ENCODE results near the gene CALHM1.

Gene CALHM1

DNA sequence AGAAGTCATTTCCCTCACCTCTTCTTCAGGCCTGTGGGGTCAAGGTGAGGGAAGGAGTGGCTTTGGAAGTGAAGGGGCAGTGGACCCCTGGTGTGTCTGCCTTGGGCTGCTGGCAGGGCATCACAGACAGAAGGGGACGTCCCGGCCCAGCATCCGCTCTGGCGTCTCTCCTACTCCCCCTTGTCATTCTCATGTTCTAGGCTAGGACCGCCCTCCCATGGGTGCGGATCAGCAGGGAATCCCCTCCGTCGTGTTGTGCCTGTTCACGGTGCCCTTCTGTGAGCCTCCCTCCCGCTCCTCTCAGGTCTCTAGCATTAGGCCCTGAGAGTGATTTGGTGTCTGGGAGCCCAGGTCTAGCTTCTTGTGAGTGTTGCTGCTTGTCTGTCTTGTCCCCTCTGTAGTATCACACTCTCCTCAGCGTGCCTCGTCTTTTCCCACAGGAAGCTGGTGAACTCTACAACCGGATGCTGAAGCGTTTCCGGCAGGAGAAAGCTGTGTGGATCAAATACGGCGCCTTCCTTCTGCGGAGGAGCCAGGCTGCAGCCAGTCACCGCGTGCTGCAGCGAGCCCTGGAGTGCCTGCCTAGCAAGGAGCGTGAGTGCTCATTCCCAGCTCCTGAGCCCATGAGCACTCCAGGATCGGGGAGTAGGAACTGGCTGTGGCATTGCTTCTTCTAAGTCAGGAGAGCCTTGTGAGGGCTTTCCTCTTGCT is 15.1 kb downstream of the CALHM1 start:
- H3K4me1 ChIP-seq (ENCODE audit: control insufficient read depth, insufficient read depth, low read length) = no peaks in the 10 kb centered on the region
- no peak overlapping the region for H3K27ac ChIP-seq (ENCODE audit: low read depth, low read length)
- H3K9me3 ChIP-seq (ENCODE audit: control insufficient read depth, insufficient read depth, low read length) = no peaks in the 10 kb centered on the region
- H3K27me3 ChIP-seq (ENCODE audit: control insufficient read depth, insufficient read depth, low read length) = no peaks in the 10 kb centered on the region
- no peak overlapping the region for H3K4me3 ChIP-seq (ENCODE audit: low read depth, low read length)
- H3K36me3 ChIP-seq (ENCODE audit: control insufficient read depth, insufficient read depth, low read length) = peaks cover 92% of the 10 kb centered on the region
- H3K9ac ChIP-seq (ENCODE audit: low read depth, low read length) = no peak overlapping the region

- Histone ChIP-seq H3K36me3 (ENCODE audit: control insufficient read depth, insufficient read depth, low read length) (peaks cover 97% of the 10 kb centered on the region), H3K27me3 (ENCODE audit: control insufficient read depth, insufficient read depth, low read length) (no peaks in the 10 kb centered on the region), H3K27ac (ENCODE audit: low read depth, low read length) (no peak overlapping the region), H3K9ac (ENCODE audit: low read depth, low read length) (no peak overlapping the region), H3K4me3 (ENCODE audit: low read depth, low read length) (no peak overlapping the region), H3K9me3 (ENCODE audit: control insufficient read depth, insufficient read depth, low read length) (no peaks in the 10 kb centered on the region), H3K4me1 (ENCODE audit: control insufficient read depth, insufficient read depth, low read length) (no peaks in the 10 kb centered on the region)
Measured at GRCh38 chr10:103442031-103442461, 16.7 kb downstream of the CALHM1 start.

- Histone ChIP-seq H3K27ac (ENCODE audit: low read depth, low read length) (no peak overlapping the region), H3K4me1 (ENCODE audit: control insufficient read depth, insufficient read depth, low read length) (no peaks in the 10 kb centered on the region), H3K4me3 (ENCODE audit: low read depth, low read length) (no peak overlapping the region), H3K27me3 (ENCODE audit: control insufficient read depth, insufficient read depth, low read length) (no peaks in the 10 kb centered on the region), H3K9me3 (ENCODE audit: control insufficient read depth, insufficient read depth, low read length) (no peaks in the 10 kb centered on the region), H3K9ac (ENCODE audit: low read depth, low read length) (no peak overlapping the region), H3K36me3 (ENCODE audit: control insufficient read depth, insufficient read depth, low read length) (peaks cover 98% of the 10 kb centered on the region)
Measured at GRCh38 chr10:103441611-103442010, 17.1 kb downstream of the CALHM1 start.

- H3K9me3 ChIP-seq (ENCODE audit: control insufficient read depth, insufficient read depth, low read length) = no peaks in the 10 kb centered on the region
- peaks cover 98% of the 10 kb centered on the region for H3K36me3 ChIP-seq (ENCODE audit: control insufficient read depth, insufficient read depth, low read length)
- H3K9ac ChIP-seq (ENCODE audit: low read depth, low read length) = no peak overlapping the region
- H3K4me1 ChIP-seq (ENCODE audit: control insufficient read depth, insufficient read depth, low read length) = no peaks in the 10 kb centered on the region
- no peaks in the 10 kb centered on the region for H3K27me3 ChIP-seq (ENCODE audit: control insufficient read depth, insufficient read depth, low read length)
- H3K4me3 ChIP-seq (ENCODE audit: low read depth, low read length) = no peak overlapping the region
- no peak overlapping the region for H3K27ac ChIP-seq (ENCODE audit: low read depth, low read length)
Measured at GRCh38 chr10:103441206-103441605, 17.5 kb downstream of the CALHM1 start.

- Histone ChIP-seq H3K9me3 (ENCODE audit: control insufficient read depth, insufficient read depth, low read length) (no peaks in the 10 kb centered on the region), H3K4me3 (ENCODE audit: low read depth, low read length) (no peak overlapping the region), H3K27me3 (ENCODE audit: control insufficient read depth, insufficient read depth, low read length) (no peaks in the 10 kb centered on the region), H3K9ac (ENCODE audit: low read depth, low read length) (no peak overlapping the region), H3K36me3 (ENCODE audit: control insufficient read depth, insufficient read depth, low read length) (peaks cover 98% of the 10 kb centered on the region), H3K4me1 (ENCODE audit: control insufficient read depth, insufficient read depth, low read length) (no peaks in the 10 kb centered on the region), H3K27ac (ENCODE audit: low read depth, low read length) (peak overlapping the region; percentile 19)
Measured at GRCh38 chr10:103440416-103440815, 18.3 kb downstream of the CALHM1 start.

DNA sequence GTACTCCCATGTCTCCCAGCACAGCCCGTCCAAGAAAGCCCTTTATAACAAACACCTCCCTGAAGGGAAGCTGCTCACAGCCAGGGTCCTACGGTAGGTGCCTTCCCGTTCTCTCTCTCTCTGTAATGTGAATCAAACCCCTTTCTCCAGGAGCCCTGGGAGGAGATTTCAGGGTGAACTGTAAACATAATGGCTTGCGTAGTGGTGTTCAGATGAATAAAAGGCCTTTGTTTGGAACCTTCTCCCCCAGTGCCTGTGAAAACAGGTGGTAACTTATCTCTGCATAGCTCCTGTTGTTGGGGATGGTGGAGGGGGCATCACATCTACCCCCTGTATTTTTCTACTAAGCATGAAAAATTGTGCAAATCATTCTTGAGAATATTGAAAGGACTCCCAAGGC is 18.9 kb downstream of the CALHM1 start:
- Histone ChIP-seq H3K27ac (ENCODE audit: low read depth, low read length) (peak overlapping the region; percentile 19), H3K36me3 (ENCODE audit: control insufficient read depth, insufficient read depth, low read length) (peaks cover 98% of the 10 kb centered on the region), H3K4me1 (ENCODE audit: control insufficient read depth, insufficient read depth, low read length) (no peaks in the 10 kb centered on the region), H3K9ac (ENCODE audit: low read depth, low read length) (no peak overlapping the region), H3K4me3 (ENCODE audit: low read depth, low read length) (no peak overlapping the region), H3K9me3 (ENCODE audit: control insufficient read depth, insufficient read depth, low read length) (no peaks in the 10 kb centered on the region), H3K27me3 (ENCODE audit: control insufficient read depth, insufficient read depth, low read length) (no peaks in the 10 kb centered on the region)

GRCh38 chr10:103433858-103434257 is 24.8 kb downstream of the CALHM1 start:
- Histone ChIP-seq H3K9me3 (ENCODE audit: control insufficient read depth, insufficient read depth, low read length) (no peaks in the 10 kb centered on the region), H3K27ac (ENCODE audit: low read depth, low read length) (no peak overlapping the region), H3K36me3 (ENCODE audit: control insufficient read depth, insufficient read depth, low read length) (peaks cover 95% of the 10 kb centered on the region), H3K4me3 (ENCODE audit: low read depth, low read length) (no peak overlapping the region), H3K4me1 (ENCODE audit: control insufficient read depth, insufficient read depth, low read length) (no peaks in the 10 kb centered on the region), H3K9ac (ENCODE audit: low read depth, low read length) (no peak overlapping the region), H3K27me3 (ENCODE audit: control insufficient read depth, insufficient read depth, low read length) (no peaks in the 10 kb centered on the region)

GRCh38 chr10:103431902-103432301 is 26.8 kb downstream of the CALHM1 start:
- Histone ChIP-seq H3K9me3 (ENCODE audit: control insufficient read depth, insufficient read depth, low read length) (no peaks in the 10 kb centered on the region), H3K36me3 (ENCODE audit: control insufficient read depth, insufficient read depth, low read length) (peaks cover 97% of the 10 kb centered on the region), H3K27ac (ENCODE audit: low read depth, low read length) (no peak overlapping the region)

DNA sequence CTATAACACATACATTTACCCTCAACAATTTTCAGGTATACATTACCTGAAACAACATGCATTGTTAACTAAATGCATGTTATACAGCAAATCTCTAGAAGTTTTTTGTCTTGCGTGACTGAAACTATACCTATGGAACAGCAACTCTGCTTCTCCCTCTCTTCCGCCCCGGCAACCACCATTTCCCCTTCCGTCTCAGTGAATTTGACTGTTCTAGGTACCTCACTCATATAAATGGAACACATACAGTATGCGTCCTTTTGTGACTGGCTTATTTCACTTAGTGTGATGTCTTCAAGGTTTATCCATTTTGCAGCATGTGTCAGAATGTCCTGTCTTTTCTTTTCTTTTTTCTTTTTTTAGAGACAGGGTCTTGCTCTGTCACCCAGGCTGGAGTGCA is 29.1 kb downstream of the CALHM1 start:
- Histone ChIP-seq H3K4me3 (ENCODE audit: low read depth, low read length) (no peak overlapping the region), H3K36me3 (ENCODE audit: control insufficient read depth, insufficient read depth, low read length) (peaks cover 98% of the 10 kb centered on the region), H3K4me1 (ENCODE audit: control insufficient read depth, insufficient read depth, low read length) (no peaks in the 10 kb centered on the region), H3K27ac (ENCODE audit: low read depth, low read length) (no peak overlapping the region), H3K9me3 (ENCODE audit: control insufficient read depth, insufficient read depth, low read length) (no peaks in the 10 kb centered on the region), H3K9ac (ENCODE audit: low read depth, low read length) (no peak overlapping the region), H3K27me3 (ENCODE audit: control insufficient read depth, insufficient read depth, low read length) (no peaks in the 10 kb centered on the region)

More at GRCh38 chr10:103431902-103432301, 26.8 kb downstream of the CALHM1 start:
- Histone ChIP-seq H3K9ac (ENCODE audit: low read depth, low read length) (no peak overlapping the region), H3K4me3 (ENCODE audit: low read depth, low read length) (no peak overlapping the region), H3K27me3 (ENCODE audit: control insufficient read depth, insufficient read depth, low read length) (no peaks in the 10 kb centered on the region), H3K4me1 (ENCODE audit: control insufficient read depth, insufficient read depth, low read length) (no peaks in the 10 kb centered on the region)

DNA sequence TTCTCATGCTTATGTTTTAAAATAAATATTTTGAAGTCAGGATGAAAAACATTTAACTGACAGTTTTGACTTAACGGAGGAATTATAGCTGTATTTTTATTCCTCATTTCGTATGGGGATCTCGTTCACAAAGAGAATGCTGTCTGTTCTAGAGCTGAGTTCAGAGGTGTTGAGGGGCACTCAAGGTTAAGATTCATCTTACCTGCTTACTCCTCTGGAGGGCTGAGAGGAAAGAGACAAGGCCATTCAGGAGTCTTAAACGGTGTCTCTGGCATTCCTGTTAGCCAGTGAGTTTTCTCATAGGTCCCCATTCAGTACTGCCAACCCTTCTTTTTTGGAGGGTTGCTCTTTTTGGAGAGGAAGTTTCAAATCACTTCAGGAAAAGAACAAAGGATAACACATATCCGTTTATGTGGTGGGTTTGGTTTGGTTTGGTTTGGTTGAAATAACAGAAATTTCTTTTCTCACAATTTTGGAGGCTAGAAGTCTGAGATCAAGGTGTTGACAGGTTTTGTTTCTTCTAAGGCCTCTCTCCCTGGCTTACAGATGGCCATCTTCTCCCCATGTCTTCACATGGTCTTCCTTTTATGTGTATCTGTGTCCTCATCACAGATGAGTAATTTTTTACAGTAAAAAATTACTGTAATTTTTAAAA is 29.6 kb downstream of the CALHM1 start:
- peaks cover 98% of the 10 kb centered on the region for H3K36me3 ChIP-seq (ENCODE audit: control insufficient read depth, insufficient read depth, low read length)
- no peak overlapping the region for H3K27ac ChIP-seq (ENCODE audit: low read depth, low read length)
- no peaks in the 10 kb centered on the region for H3K9me3 ChIP-seq (ENCODE audit: control insufficient read depth, insufficient read depth, low read length)

GRCh38 chr10:103427866-103428265 is 30.8 kb downstream of the CALHM1 start:
- Histone ChIP-seq H3K36me3 (ENCODE audit: control insufficient read depth, insufficient read depth, low read length) (peaks cover 99% of the 10 kb centered on the region), H3K4me3 (ENCODE audit: low read depth, low read length) (no peak overlapping the region), H3K4me1 (ENCODE audit: control insufficient read depth, insufficient read depth, low read length) (no peaks in the 10 kb centered on the region), H3K9ac (ENCODE audit: low read depth, low read length) (no peak overlapping the region), H3K27me3 (ENCODE audit: control insufficient read depth, insufficient read depth, low read length) (no peaks in the 10 kb centered on the region), H3K9me3 (ENCODE audit: control insufficient read depth, insufficient read depth, low read length) (no peaks in the 10 kb centered on the region), H3K27ac (ENCODE audit: low read depth, low read length) (no peak overlapping the region)

More for the DNA sequence above, 29.6 kb downstream of the CALHM1 start:
- H3K4me3 ChIP-seq (ENCODE audit: low read depth, low read length) = no peak overlapping the region
- H3K4me1 ChIP-seq (ENCODE audit: control insufficient read depth, insufficient read depth, low read length) = no peaks in the 10 kb centered on the region
- H3K27me3 ChIP-seq (ENCODE audit: control insufficient read depth, insufficient read depth, low read length) = no peaks in the 10 kb centered on the region
- H3K9ac ChIP-seq (ENCODE audit: low read depth, low read length) = no peak overlapping the region

Measured in HUES48 (cell line).